ENCODE measurements around the gene SCP2. TPM values are rescaled to one million over a fixed set of nuclear protein-coding genes. Genes with fewer than 3 reads are reported as not detected.

Gene SCP2
- polyA plus RNA-seq, 2 donors = 112 to 158 TPM

DNA sequence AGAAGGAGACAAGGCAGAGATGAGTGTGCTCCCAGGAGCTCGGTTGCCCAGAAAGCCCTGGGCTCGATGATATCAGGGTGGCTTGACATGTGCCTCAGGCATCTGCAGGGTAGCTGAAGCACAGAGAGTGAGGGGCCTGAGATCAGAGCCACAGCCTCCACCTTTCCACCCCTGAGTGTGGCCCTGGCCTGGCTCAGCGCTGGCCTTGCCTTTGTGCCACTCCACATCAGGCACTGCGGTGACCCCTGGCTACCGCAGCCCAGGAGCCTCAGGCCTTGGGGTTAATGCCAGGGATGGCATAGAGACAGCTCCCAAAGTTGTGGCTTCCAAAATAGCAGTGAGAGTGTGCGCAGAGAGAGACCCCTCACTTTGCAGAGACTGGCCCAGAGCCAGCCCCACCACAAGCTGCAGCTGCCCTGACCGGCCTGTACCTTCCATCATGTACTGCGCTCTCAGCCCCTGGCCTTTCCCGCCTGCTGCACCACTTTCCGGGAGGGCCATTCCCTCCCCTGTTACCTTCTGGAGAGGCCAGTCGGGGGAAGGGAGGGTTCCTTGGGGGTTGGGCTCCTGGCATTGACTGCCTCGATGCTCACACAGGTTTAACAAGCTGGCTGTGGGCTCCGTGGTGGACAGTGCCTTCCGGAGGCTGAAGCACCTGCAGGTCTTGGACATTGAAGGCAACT, 154.4 kb downstream of the SCP2 start:
- H3K4me3 ChIP-seq (ENCODE audit: low read depth in 1 of 2, low read length in 2 of 2) = no peak overlapping the region
- H3K4me1 ChIP-seq (ENCODE audit: control insufficient read depth in 2 of 2, insufficient read depth in 2 of 2, low read length in 1 of 2) = no peaks in the 10 kb centered on the region
- no peaks in the 10 kb centered on the region for H3K27me3 ChIP-seq (ENCODE audit: control insufficient read depth in 1 of 2, insufficient read depth in 2 of 2, low read length in 2 of 2)
- no peaks in the 10 kb centered on the region for H3K9me3 ChIP-seq (ENCODE audit: control insufficient read depth in 2 of 2, insufficient read depth in 1 of 2, low read depth in 1 of 2, low read length in 1 of 2)
- H3K36me3 ChIP-seq (ENCODE audit: control insufficient read depth in 2 of 2, insufficient read depth in 2 of 2, low read length in 1 of 2) = no peaks in the 10 kb centered on the region
- 82 to 86% methylated on average over 14 of the region's 14 CpGs for WGBS, 2 donors
- no peak overlapping the region for H3K27ac ChIP-seq (ENCODE audit: low read depth in 2 of 2, low read length in 1 of 2)

DNA sequence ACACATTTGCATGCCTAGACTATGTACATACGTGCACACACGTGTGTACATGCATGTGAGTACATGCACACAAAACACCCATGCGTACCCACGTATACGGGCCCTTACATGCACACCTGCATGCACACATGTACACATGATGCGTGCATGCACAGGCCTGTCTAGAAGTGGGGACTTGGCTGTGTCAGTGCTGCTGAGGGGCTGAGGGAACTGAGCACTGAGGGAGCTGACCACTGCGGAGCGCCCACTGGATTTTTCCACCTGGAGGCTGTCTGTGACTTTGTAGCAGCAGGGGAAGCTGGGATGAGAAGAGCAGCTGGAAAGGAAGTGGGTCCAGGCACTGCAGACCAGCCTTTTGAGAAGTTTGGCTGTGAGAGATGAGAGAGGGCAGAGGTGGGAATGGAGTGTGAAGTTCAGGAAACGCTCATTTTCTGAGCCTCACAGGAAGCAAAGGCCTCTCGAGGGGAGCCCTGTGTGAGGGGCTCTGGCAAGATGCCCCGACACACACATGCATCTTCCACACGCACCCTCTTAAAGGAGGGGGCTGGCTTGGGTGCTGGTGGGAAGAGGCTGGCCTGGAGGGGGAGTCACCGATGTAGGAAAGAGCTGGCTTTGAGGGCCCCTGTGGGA, 155.9 kb downstream of the SCP2 start:
- no peaks in the 10 kb centered on the region for H3K9me3 ChIP-seq (ENCODE audit: control insufficient read depth in 2 of 2, insufficient read depth in 1 of 2, low read depth in 1 of 2, low read length in 1 of 2)
- H3K4me1 ChIP-seq (ENCODE audit: control insufficient read depth in 2 of 2, insufficient read depth in 2 of 2, low read length in 1 of 2) = no peaks in the 10 kb centered on the region
- WGBS, 2 donors = 77 to 79% methylated on average over 13 of the region's 13 CpGs
- no peak overlapping the region for H3K4me3 ChIP-seq (ENCODE audit: low read depth in 1 of 2, low read length in 2 of 2)
- H3K27ac ChIP-seq (ENCODE audit: low read depth in 2 of 2, low read length in 1 of 2) = no peak overlapping the region
- no peaks in the 10 kb centered on the region for H3K36me3 ChIP-seq (ENCODE audit: control insufficient read depth in 2 of 2, insufficient read depth in 2 of 2, low read length in 1 of 2)
- no peaks in the 10 kb centered on the region for H3K27me3 ChIP-seq (ENCODE audit: control insufficient read depth in 1 of 2, insufficient read depth in 2 of 2, low read length in 2 of 2)

DNA sequence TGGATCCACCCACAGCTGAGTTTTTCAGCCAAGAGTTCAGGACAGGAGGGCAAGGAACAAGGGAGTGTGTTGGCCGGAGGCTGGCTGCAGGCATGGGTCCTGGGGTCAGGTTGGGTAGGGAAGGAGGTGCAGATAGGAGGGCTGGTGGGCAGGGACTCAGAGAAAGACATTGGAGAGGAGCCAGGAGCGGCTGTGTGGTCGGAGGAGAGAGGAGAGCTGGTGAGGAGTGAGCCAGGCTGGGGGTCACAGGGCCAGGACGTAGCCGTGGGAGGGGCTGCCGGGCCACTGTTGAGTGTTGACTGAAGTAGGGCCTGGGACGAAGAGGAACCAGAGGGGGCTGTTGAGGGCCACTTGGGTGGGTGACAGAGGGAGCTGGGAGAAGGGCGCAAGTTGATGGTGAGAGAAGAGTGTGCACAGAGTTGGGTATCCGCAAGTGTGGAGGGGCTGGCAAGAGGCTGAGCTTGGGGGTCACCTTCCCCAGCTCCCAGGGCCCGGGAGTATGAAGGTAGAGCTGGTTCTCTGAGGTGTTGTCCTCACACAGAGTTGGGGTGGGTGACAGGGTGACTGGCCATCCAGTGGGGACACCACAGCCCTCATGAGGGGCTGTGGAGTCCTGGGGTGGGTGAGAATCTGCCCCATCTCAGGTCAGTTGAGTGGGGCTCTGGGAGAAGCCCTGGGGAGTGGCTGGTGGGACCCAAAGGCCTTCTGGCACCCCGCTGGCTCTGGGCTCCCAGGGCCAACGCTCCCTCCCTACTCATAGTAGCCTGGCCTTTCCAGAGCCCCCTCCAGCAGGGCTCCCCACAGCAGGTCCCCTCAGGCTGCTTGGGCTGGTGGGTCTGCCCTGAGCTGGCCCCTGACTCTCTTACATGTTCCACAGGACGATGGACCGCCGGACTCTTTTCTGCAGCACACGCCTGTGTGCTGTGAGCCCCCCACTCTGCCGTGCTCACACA, 156.8 kb downstream of the SCP2 start:
- 79 to 81% methylated on average over 17 of the region's 17 CpGs for WGBS, 2 donors
- Histone ChIP-seq H3K36me3 (ENCODE audit: control insufficient read depth in 2 of 2, insufficient read depth in 2 of 2, low read length in 1 of 2) (no peaks in the 10 kb centered on the region), H3K4me3 (ENCODE audit: low read depth in 1 of 2, low read length in 2 of 2) (no peak overlapping the region), H3K4me1 (ENCODE audit: control insufficient read depth in 2 of 2, insufficient read depth in 2 of 2, low read length in 1 of 2) (no peaks in the 10 kb centered on the region), H3K27ac (ENCODE audit: low read depth in 2 of 2, low read length in 1 of 2) (no peak overlapping the region), H3K9me3 (ENCODE audit: control insufficient read depth in 2 of 2, insufficient read depth in 1 of 2, low read depth in 1 of 2, low read length in 1 of 2) (no peaks in the 10 kb centered on the region), H3K27me3 (ENCODE audit: control insufficient read depth in 1 of 2, insufficient read depth in 2 of 2, low read length in 2 of 2) (no peaks in the 10 kb centered on the region)

DNA sequence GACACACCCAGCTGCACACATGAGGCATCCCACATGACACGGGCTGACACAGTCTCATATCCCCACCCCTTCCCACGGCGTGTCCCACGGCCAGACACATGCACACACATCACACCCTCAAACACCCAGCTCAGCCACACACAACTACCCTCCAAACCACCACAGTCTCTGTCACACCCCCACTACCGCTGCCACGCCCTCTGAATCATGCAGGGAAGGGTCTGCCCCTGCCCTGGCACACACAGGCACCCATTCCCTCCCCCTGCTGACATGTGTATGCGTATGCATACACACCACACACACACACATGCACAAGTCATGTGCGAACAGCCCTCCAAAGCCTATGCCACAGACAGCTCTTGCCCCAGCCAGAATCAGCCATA, 157.5 kb downstream of the SCP2 start:
- Histone ChIP-seq H3K4me3 (ENCODE audit: low read depth in 1 of 2, low read length in 2 of 2) (no peak overlapping the region), H3K27ac (ENCODE audit: low read depth in 2 of 2, low read length in 1 of 2) (no peak overlapping the region), H3K27me3 (ENCODE audit: control insufficient read depth in 1 of 2, insufficient read depth in 2 of 2, low read length in 2 of 2) (no peaks in the 10 kb centered on the region), H3K4me1 (ENCODE audit: control insufficient read depth in 2 of 2, insufficient read depth in 2 of 2, low read length in 1 of 2) (no peaks in the 10 kb centered on the region), H3K36me3 (ENCODE audit: control insufficient read depth in 2 of 2, insufficient read depth in 2 of 2, low read length in 1 of 2) (no peaks in the 10 kb centered on the region), H3K9me3 (ENCODE audit: control insufficient read depth in 2 of 2, insufficient read depth in 1 of 2, low read depth in 1 of 2, low read length in 1 of 2) (no peaks in the 10 kb centered on the region)
- WGBS, 2 donors = 61 to 72% methylated on average over 8 of the region's 8 CpGs

DNA sequence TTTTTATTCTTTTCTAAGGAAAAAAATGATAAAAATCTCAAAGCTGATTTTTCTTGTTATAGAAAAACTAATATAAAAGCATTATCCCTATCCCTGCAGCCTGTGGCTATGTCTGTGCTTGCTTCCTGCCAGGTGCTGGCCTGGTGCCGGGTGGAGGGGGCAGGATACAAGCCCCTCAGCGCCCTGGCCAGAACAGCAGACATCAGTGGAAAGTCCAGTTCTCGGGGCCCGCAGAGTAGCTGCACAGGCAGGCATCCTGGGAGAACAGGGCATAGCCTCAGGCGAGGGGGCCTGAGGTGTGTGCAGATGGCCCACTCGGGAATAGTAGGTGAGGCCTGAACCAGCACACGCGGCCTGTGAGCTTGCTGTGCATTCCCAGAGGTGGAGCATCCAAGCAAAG, 158.3 kb downstream of the SCP2 start:
- Histone ChIP-seq H3K9me3 (ENCODE audit: control insufficient read depth in 2 of 2, insufficient read depth in 1 of 2, low read depth in 1 of 2, low read length in 1 of 2) (no peaks in the 10 kb centered on the region), H3K27ac (ENCODE audit: low read depth in 2 of 2, low read length in 1 of 2) (no peak overlapping the region), H3K4me1 (ENCODE audit: control insufficient read depth in 2 of 2, insufficient read depth in 2 of 2, low read length in 1 of 2) (no peaks in the 10 kb centered on the region), H3K4me3 (ENCODE audit: low read depth in 1 of 2, low read length in 2 of 2) (no peak overlapping the region), H3K36me3 (ENCODE audit: control insufficient read depth in 2 of 2, insufficient read depth in 2 of 2, low read length in 1 of 2) (no peaks in the 10 kb centered on the region), H3K27me3 (ENCODE audit: control insufficient read depth in 1 of 2, insufficient read depth in 2 of 2, low read length in 2 of 2) (no peaks in the 10 kb centered on the region)
- 80 to 88% methylated on average over 8 of the region's 8 CpGs for WGBS, 2 donors

DNA sequence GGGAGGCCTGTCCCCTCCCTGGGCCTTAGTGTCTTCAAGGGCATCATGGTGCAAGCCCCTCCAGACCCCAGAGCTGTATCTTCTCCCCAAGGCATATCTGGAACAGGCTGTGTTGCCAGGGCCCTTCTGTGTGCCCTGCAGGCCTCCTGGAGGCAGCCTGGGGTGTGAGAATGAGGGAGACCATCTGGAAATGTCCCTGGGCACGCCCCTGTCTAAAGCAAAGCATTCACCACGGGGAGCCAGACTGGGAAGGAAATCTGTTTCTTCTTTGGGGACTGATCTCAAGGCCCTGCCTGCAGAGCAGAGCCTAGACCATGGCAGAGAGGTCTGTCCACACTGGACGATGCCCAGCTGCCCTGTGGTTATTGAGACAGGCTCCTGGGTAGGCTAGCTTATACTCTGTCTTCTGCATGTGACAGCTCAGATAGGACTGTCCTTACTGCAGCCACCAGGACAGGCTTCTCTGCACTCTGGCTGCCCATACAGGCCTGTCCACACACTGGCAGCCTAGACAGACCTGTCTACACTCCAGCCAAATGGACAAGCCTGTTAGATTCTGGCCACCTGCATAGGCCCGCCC, 159.5 kb downstream of the SCP2 start:
- no peaks in the 10 kb centered on the region for H3K36me3 ChIP-seq (ENCODE audit: control insufficient read depth in 2 of 2, insufficient read depth in 2 of 2, low read length in 1 of 2)
- no peaks in the 10 kb centered on the region for H3K4me1 ChIP-seq (ENCODE audit: control insufficient read depth in 2 of 2, insufficient read depth in 2 of 2, low read length in 1 of 2)
- no peak overlapping the region for H3K27ac ChIP-seq (ENCODE audit: low read depth in 2 of 2, low read length in 1 of 2)
- no peak overlapping the region for H3K4me3 ChIP-seq (ENCODE audit: low read depth in 1 of 2, low read length in 2 of 2)
- no peaks in the 10 kb centered on the region for H3K27me3 ChIP-seq (ENCODE audit: control insufficient read depth in 1 of 2, insufficient read depth in 2 of 2, low read length in 2 of 2)
- no peaks in the 10 kb centered on the region for H3K9me3 ChIP-seq (ENCODE audit: control insufficient read depth in 2 of 2, insufficient read depth in 1 of 2, low read depth in 1 of 2, low read length in 1 of 2)
- 74 to 76% methylated on average over 4 of the region's 4 CpGs for WGBS, 2 donors

DNA sequence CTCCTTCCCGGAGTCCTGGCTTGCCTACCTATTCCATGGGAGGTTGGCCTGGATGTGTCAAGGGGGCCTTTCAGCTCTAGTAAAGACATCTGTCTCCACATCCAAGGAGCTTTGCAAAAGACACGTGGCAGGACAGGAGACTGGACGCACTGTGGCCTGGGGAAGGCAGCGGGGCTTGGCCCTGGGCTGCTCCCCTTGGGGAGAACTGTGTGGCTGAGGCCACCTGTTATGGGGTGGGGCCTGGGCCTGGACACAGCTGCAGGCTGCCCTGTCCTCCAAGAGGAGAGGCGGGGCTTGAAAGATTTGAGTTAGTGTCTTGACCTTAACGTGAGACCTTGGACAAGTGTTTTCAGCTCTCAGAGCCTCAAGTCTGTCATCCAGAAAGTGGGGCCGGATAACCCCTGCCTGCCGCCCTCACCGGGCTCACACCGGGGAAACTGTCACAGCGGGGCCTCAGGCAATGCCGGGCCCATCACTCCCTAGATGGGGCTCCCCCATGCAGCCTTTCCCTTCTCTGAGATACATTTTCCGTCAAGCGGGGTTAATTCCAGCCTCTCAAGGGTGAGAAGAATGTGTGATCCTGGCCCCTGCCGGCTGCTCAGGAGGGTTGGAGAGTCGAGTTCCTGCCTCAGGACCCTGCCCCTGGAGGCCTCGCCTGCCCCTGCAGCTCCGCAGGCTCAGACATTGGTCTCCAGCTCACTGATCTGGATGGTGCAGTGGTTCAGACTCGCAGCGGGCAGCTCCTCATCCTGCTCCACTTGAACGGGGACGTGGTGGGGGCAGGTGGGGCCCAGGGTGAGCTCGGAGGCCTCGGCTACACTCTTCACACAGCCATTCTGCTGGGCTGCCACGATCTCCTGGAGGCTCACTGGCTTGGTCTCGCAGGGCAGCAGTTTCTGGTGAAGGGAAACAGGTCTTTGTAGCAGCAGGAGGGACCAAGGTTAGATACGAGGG, 160.5 kb downstream of the SCP2 start:
- no peaks in the 10 kb centered on the region for H3K36me3 ChIP-seq (ENCODE audit: control insufficient read depth in 2 of 2, insufficient read depth in 2 of 2, low read length in 1 of 2)

DNA sequence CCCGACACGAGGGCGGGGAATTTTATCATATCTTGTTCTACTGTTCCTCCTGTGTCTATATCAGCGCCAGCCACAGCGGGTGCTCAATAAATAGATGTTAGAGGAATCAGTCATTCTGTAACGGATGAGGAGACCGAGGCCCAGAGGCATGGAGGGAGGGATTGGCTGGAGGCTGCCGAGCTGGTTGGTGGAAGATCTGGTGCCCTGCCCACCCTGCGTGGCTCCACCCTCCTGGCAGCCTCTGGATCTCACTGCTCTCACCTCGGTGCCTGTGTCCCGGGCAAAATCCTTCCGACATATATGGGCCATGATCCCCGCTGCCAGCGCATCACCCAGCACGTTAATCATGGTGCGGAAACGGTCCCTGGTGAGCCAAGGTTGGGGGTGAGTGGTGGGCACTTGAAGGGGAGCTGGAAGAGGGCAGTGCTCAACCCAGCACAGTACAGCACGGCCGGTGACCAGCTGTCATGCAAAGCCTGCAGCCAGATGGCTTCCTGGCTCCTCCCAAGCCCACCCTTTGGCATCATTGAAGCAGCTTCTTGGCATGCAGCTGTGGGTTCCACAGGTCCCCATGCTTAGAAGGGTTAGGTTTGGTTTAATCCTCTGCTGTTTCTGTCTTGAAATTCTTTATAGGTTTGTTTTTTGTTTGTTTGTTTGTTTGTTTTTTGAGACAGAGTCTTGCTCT, 161.7 kb downstream of the SCP2 start:
- no peaks in the 10 kb centered on the region for H3K4me1 ChIP-seq (ENCODE audit: control insufficient read depth in 2 of 2, insufficient read depth in 2 of 2, low read length in 1 of 2)
- H3K36me3 ChIP-seq (ENCODE audit: control insufficient read depth in 2 of 2, insufficient read depth in 2 of 2, low read length in 1 of 2) = no peaks in the 10 kb centered on the region
- H3K9me3 ChIP-seq (ENCODE audit: control insufficient read depth in 2 of 2, insufficient read depth in 1 of 2, low read depth in 1 of 2, low read length in 1 of 2) = no peaks in the 10 kb centered on the region
- no peak overlapping the region for H3K27ac ChIP-seq (ENCODE audit: low read depth in 2 of 2, low read length in 1 of 2)
- 85 to 87% methylated on average over 19 of the region's 19 CpGs for WGBS, 2 donors
- no peaks in the 10 kb centered on the region for H3K27me3 ChIP-seq (ENCODE audit: control insufficient read depth in 1 of 2, insufficient read depth in 2 of 2, low read length in 2 of 2)
- H3K4me3 ChIP-seq (ENCODE audit: low read depth in 1 of 2, low read length in 2 of 2) = no peak overlapping the region

More for the DNA sequence above, 160.5 kb downstream of the SCP2 start:
- no peak overlapping the region for H3K27ac ChIP-seq (ENCODE audit: low read depth in 2 of 2, low read length in 1 of 2)
- no peaks in the 10 kb centered on the region for H3K27me3 ChIP-seq (ENCODE audit: control insufficient read depth in 1 of 2, insufficient read depth in 2 of 2, low read length in 2 of 2)
- no peaks in the 10 kb centered on the region for H3K4me1 ChIP-seq (ENCODE audit: control insufficient read depth in 2 of 2, insufficient read depth in 2 of 2, low read length in 1 of 2)
- H3K4me3 ChIP-seq (ENCODE audit: low read depth in 1 of 2, low read length in 2 of 2) = no peak overlapping the region
- H3K9me3 ChIP-seq (ENCODE audit: control insufficient read depth in 2 of 2, insufficient read depth in 1 of 2, low read depth in 1 of 2, low read length in 1 of 2) = no peaks in the 10 kb centered on the region
- 78 to 79% methylated on average over 27 of the region's 27 CpGs for WGBS, 2 donors

Data from esophagus (tissue), 2 donors.